Vagina (tissue), 2 donors: Measurements from ENCODE around the gene LRRC8A. TPM values are rescaled to one million over a fixed set of nuclear protein-coding genes. Genes with fewer than 3 reads are reported as not detected.
A peak's percentile ranks its signal among the peaks of the same experiment; 100 is the strongest.

Source experiments
- DNase-seq, 2 donors: peaks; one replicate each; pipeline ENCODE4 v3.0.0-alpha.2; 2017; ENCODE audit errors: extremely low spot score in 2 of 2
- H3K27ac ChIP-seq: fragments of 200-600 bp; sonication (generic); one replicate; pipeline ENCODE4 v1.5.1; 2019
- H3K27me3 ChIP-seq: fragments of 200-600 bp; sonication (generic); one replicate; pipeline ENCODE4 v1.5.1; 2019
- H3K36me3 ChIP-seq, 2 donors: fragments of 200-600 bp; sonication (generic); one replicate each; pipeline ENCODE4 v1.5.1; 2017 to 2019
- H3K4me1 ChIP-seq: fragments of 200-600 bp; sonication (generic); one replicate; pipeline ENCODE4 v1.5.1; 2019
- H3K4me3 ChIP-seq, 2 donors: fragments of 200-600 bp; sonication (generic); 1 replicate in 1 of 2; 2 replicates in 1 of 2; pipeline ENCODE4 v1.5.1; 2016 to 2019
- H3K9me3 ChIP-seq: fragments of 200-600 bp; sonication (generic); one replicate; pipeline ENCODE4 v1.5.1; 2019
- POLR2A ChIP-seq, 2 donors: fragments of 450-650 bp; IDR thresholded peaks; one replicate each; pipeline ENCODE4 v1.6.1; 2017; ENCODE audit warnings: antibody characterized with exemption in 2 of 2, mild to moderate bottlenecking in 2 of 2, moderate library complexity in 2 of 2
- POLR2AphosphoS5 ChIP-seq, 2 donors: sonication (generic); formaldehyde crosslinking; IDR thresholded peaks; one replicate each; pipeline ENCODE4 v1.9.0; 2017; ENCODE audit warnings: antibody characterized with exemption in 2 of 2, mild to moderate bottlenecking in 2 of 2, low read depth in 1 of 2; ENCODE audit not compliant: insufficient read depth in 1 of 2
- intact Hi-C: fragments of 100-400 bp; cut with DNase I; formaldehyde crosslinking; loops from one replicate; pipeline ENCODE4 v1.15.1; 2023
- total RNA-seq: library from RNA; depleted of rRNA; stranded (reverse); fragments of >200 nt; gene quantifications from one replicate; pipeline ENCODE4 v1.2.3, GENCODE V29; 2016
- TF ChIP-seq, protein P1 (sequence below), 3 experiments: fragments of 450-650 bp in 2 of 3; fragments of 200-600 bp in 1 of 3; sonication (generic) in 1 of 3; IDR thresholded peaks; one replicate each; pipeline ENCODE4 v1.5.1; 2017 to 2019; ENCODE audit warnings: antibody characterized with exemption in 3 of 3, mild to moderate bottlenecking in 2 of 3, moderate library complexity in 2 of 3

LRRC8A gene
- total RNA-seq, 1 donor from 2014 or later, result 110 TPM

DNA sequence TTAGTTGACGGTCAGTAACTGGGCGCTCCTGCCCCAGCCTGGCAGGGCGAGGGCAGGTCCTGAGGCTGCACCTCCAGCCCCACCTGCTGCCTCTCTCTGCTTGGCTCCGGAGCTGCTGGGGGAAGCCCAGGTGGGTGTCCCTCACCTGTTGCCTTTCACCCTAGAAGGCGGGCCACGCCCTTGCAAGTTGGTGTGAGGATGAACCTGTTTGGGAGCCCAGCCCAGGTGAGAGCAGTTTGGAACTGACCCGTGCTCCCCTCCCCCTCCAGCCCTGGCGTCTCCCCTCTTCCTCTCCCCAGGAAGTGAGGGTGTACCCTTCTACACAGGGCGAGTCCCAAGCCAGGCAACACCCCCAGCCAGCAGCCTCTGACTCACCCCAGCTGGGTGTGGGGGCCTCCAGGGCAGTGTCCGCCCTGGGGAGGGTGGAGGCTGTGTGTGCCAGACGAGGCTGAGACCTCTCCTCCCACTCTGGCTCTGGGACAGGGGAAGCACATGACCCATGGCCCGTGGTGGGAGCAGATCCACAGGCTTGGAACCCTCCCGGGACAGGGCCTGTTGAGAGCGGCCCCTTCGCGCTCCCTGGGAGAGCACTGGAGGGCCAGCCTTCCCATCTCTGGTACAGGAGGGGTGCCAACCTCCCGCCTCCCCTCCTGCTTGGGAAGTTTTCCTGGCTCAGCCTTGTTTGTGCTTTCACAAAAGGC lies 10.4 kb downstream of the LRRC8A start:
- Histone ChIP-seq H3K9me3 (no peaks in the 10 kb centered on the region), H3K4me1 (peaks cover 80% of the 10 kb centered on the region), H3K27ac (peak overlapping the region; percentile 97), H3K27me3 (no peaks in the 10 kb centered on the region), H3K36me3 (peaks cover 0 to 24% of the 10 kb centered on the region in 2 donors), H3K4me3 (peak overlapping the region; percentile 18 to 32)
- TF ChIP-seq POLR2AphosphoS5 (IDR thresholded peaks at IDR 0.05; ENCODE audit: insufficient read depth in 1 of 2, low read depth in 1 of 2), result peak; percentile 96 to 97
- no peak for TF ChIP-seq POLR2A (IDR thresholded peaks at IDR 0.05)
- peak in 1 of 2 donors; percentile 98 for DNase-seq
- intact Hi-C loops, result no loop called here

DNA sequence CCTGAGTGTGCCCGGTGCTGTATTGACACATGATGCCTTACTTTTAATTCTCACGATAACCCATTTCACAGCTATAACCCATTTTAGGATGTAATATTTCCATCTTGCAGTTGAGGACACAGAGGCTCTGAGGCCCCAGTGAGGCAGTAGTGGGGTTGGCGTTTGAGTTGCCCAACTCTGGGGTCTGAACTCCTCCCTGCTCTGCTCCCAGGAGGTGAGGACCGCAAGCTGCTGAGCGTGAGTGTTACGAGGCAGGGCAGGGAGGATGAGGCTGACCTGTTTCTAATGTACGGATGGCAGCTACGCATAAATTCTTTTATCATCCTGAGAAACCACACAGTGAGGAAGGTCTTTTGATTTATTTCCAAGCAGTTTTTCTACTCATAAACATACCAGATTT lies 11.4 kb downstream of the LRRC8A start:
- Histone ChIP-seq H3K4me3 (no peak overlapping the region), H3K9me3 (no peaks in the 10 kb centered on the region), H3K4me1 (peaks cover 78% of the 10 kb centered on the region), H3K27ac (peak overlapping the region; percentile 97), H3K36me3 (peaks cover 0 to 27% of the 10 kb centered on the region in 2 donors), H3K27me3 (no peaks in the 10 kb centered on the region)
- intact Hi-C loops, result no loop called here
- DNase-seq, result no peak
- TF ChIP-seq POLR2A (IDR thresholded peaks at IDR 0.05) (no peak), POLR2AphosphoS5 (IDR thresholded peaks at IDR 0.05; ENCODE audit: insufficient read depth in 1 of 2, low read depth in 1 of 2) (no peak)
- TF ChIP-seq, protein P1, sequence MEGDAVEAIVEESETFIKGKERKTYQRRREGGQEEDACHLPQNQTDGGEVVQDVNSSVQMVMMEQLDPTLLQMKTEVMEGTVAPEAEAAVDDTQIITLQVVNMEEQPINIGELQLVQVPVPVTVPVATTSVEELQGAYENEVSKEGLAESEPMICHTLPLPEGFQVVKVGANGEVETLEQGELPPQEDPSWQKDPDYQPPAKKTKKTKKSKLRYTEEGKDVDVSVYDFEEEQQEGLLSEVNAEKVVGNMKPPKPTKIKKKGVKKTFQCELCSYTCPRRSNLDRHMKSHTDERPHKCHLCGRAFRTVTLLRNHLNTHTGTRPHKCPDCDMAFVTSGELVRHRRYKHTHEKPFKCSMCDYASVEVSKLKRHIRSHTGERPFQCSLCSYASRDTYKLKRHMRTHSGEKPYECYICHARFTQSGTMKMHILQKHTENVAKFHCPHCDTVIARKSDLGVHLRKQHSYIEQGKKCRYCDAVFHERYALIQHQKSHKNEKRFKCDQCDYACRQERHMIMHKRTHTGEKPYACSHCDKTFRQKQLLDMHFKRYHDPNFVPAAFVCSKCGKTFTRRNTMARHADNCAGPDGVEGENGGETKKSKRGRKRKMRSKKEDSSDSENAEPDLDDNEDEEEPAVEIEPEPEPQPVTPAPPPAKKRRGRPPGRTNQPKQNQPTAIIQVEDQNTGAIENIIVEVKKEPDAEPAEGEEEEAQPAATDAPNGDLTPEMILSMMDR (IDR thresholded peaks at IDR 0.05), result no peak

DNA sequence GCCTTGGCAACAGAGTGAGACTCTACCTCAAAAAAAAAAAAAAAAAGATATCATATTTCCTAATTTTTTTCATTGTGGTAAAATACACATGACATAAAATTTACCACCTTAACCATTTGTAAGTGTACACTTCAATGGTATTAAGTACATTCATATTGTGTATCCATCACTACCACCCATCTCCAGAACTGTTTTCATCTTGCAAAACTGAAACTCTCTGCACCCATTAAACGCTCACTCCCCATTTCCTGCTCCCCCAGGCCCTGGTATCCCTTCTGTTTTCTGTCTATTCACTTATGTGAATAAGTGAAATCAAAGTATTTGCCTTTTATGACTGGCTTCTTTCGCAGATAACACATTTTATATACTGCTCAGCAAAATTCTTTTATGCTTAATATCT lies 12.8 kb downstream of the LRRC8A start:
- no peaks in the 10 kb centered on the region for H3K27me3 ChIP-seq
- peak overlapping the region; percentile 97 for H3K27ac ChIP-seq
- H3K36me3 ChIP-seq, result peaks cover 0 to 25% of the 10 kb centered on the region in 2 donors
- intact Hi-C loops, result no loop called here
- TF ChIP-seq POLR2AphosphoS5 (IDR thresholded peaks at IDR 0.05; ENCODE audit: insufficient read depth in 1 of 2, low read depth in 1 of 2), result no peak
- TF ChIP-seq, protein P1 (IDR thresholded peaks at IDR 0.05), result no peak
- no peak for TF ChIP-seq POLR2A (IDR thresholded peaks at IDR 0.05)
- H3K9me3 ChIP-seq, result no peaks in the 10 kb centered on the region
- H3K4me1 ChIP-seq, result peaks cover 79% of the 10 kb centered on the region
- no peak overlapping the region for H3K4me3 ChIP-seq
- no peak for DNase-seq

DNA sequence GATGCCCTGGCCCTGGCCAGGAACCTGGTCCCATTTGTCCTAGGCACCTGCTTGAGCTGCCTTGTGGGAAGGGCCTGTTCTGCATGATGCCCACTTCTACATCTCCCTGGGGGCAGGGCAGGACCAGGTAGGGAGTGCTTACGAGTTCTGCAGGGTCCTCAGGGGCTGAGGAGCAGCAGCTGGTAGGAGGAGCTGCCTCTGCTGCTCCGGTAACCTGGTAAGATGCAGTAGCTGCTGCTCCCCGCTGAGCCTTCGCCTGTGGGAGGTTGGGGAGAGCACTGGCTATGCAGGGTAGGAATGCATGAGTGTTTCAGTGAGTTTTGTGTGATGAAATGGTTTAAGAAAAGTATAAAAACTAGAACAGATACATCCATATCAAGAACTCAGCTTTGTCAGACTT lies 13.6 kb downstream of the LRRC8A start:
- Histone ChIP-seq H3K27me3 (no peaks in the 10 kb centered on the region), H3K4me1 (peaks cover 81% of the 10 kb centered on the region), H3K27ac (peak overlapping the region; percentile 8), H3K36me3 (peaks cover 0 to 25% of the 10 kb centered on the region in 2 donors), H3K9me3 (no peaks in the 10 kb centered on the region), H3K4me3 (no peak overlapping the region)
- TF ChIP-seq POLR2AphosphoS5 (IDR thresholded peaks at IDR 0.05; ENCODE audit: insufficient read depth in 1 of 2, low read depth in 1 of 2) (no peak), POLR2A (IDR thresholded peaks at IDR 0.05) (no peak)
- TF ChIP-seq, protein P1 (IDR thresholded peaks at IDR 0.05), result no peak
- DNase-seq, result no peak
- intact Hi-C loops, result no loop called here

DNA sequence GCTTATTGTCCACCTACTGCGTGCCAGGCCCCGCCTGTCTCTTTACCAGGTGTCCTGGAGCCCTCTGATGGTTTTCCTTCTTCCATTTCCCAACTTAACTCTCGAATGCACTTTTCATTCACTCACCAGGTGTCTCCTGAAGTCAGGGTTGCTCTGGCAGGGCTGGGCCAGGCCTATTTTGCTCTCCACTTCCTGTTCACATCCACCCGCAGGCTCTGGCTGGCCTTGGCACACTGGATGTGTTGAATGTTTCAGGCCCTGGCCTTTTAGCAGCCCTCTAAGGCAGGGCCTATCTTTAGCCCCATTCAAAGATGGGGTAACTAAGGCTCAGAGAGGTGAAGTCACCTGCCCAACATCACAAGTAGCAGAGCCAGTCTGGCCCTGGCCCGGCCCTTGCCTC lies 16.4 kb downstream of the LRRC8A start:
- no peak overlapping the region for H3K4me3 ChIP-seq

More for the DNA sequence above, 16.4 kb downstream of the LRRC8A start:
- H3K4me1 ChIP-seq, result peaks cover 77% of the 10 kb centered on the region
- no peaks in the 10 kb centered on the region for H3K27me3 ChIP-seq
- H3K9me3 ChIP-seq, result no peaks in the 10 kb centered on the region
- H3K36me3 ChIP-seq, result peaks cover 0 to 25% of the 10 kb centered on the region in 2 donors
- H3K27ac ChIP-seq, result peak overlapping the region; percentile 94
- TF ChIP-seq, protein P1 (IDR thresholded peaks at IDR 0.05), result no peak
- TF ChIP-seq POLR2A (IDR thresholded peaks at IDR 0.05) (no peak), POLR2AphosphoS5 (IDR thresholded peaks at IDR 0.05; ENCODE audit: insufficient read depth in 1 of 2, low read depth in 1 of 2) (no peak)
- intact Hi-C loops, result no loop called here
- no peak for DNase-seq
